ENCODE results near the gene STK26. TPM values are rescaled to one million over a fixed set of nuclear protein-coding genes. Genes with fewer than 3 reads are reported as not detected.

STK26 gene
- polyA plus RNA-seq, 3 donors = 11.7 to 25.1 (median 22.2) TPM

GRCh38 chrX:131988236-131988635 is 34.9 kb upstream of the STK26 start:
- Histone ChIP-seq H3K36me3 (replicated peaks in 1 of 2; ENCODE audit: control insufficient read depth in 1 of 2, insufficient read depth in 2 of 2, low read length in 2 of 2) (no peaks in the 10 kb centered on the region), H2AFZ (ENCODE audit: insufficient read depth, low read depth, low read length, poor library complexity, severe bottlenecking) (no peak overlapping the region), H3K27ac (ENCODE audit: low read depth in 1 of 2, low read length in 2 of 2) (peak overlapping the region in 1 of 2 donors; percentile 88), H3K9me3 (replicated peaks in 1 of 2; ENCODE audit: control insufficient read depth in 1 of 2, insufficient read depth in 1 of 2, low read length in 2 of 2) (no peaks in the 10 kb centered on the region), H3K79me2 (ENCODE audit: insufficient read depth, low read length) (no peaks in the 10 kb centered on the region), H3K9ac (ENCODE audit: insufficient read depth, low read length, poor library complexity, severe bottlenecking) (peak overlapping the region; percentile 64), H4K20me1 (ENCODE audit: insufficient read depth, low read length) (no peaks in the 10 kb centered on the region), H3K4me2 (replicated peaks; ENCODE audit: extremely low read depth, low read length, poor library complexity, severe bottlenecking) (no peak overlapping the region), H3K4me1 (ENCODE audit: control insufficient read depth in 1 of 2, insufficient read depth in 2 of 2, low read length in 2 of 2) (peaks cover 32 to 44% of the 10 kb centered on the region in 2 donors), H3K4me3 (replicated peaks in 1 of 3; ENCODE audit: low read depth in 2 of 3, low read length in 3 of 3) (no peak overlapping the region), H3K27me3 (ENCODE audit: control insufficient read depth in 2 of 2, insufficient read depth in 2 of 2, low read length in 2 of 2) (peaks cover 0 to 9% of the 10 kb centered on the region in 2 donors)
- intact Hi-C loops (cut with micrococcal nuclease) = no loop called here
- DNase-seq = peak in 2 of 3 donors; percentile 29 to 46
- peaks cover 0 to 2% of the 10 kb centered on the region in 2 donors for H3K36me3 Mint-ChIP-seq
- TF ChIP-seq, protein P1, sequence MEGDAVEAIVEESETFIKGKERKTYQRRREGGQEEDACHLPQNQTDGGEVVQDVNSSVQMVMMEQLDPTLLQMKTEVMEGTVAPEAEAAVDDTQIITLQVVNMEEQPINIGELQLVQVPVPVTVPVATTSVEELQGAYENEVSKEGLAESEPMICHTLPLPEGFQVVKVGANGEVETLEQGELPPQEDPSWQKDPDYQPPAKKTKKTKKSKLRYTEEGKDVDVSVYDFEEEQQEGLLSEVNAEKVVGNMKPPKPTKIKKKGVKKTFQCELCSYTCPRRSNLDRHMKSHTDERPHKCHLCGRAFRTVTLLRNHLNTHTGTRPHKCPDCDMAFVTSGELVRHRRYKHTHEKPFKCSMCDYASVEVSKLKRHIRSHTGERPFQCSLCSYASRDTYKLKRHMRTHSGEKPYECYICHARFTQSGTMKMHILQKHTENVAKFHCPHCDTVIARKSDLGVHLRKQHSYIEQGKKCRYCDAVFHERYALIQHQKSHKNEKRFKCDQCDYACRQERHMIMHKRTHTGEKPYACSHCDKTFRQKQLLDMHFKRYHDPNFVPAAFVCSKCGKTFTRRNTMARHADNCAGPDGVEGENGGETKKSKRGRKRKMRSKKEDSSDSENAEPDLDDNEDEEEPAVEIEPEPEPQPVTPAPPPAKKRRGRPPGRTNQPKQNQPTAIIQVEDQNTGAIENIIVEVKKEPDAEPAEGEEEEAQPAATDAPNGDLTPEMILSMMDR (IDR thresholded peaks at IDR 0.05) = no peak
- peaks cover 2 to 14% (median 3%) of the 10 kb centered on the region in 7 donors for H3K9me3 Mint-ChIP-seq
- H3K4me3 Mint-ChIP-seq = no peak overlapping the region
- H3K27me3 Mint-ChIP-seq (ENCODE audit: low read depth in 3 of 3) = peaks cover 0 to 43% (median 2%) of the 10 kb centered on the region in 3 donors
- peaks cover 33% of the 10 kb centered on the region for H3K4me1 Mint-ChIP-seq
- H3K27ac Mint-ChIP-seq = peak overlapping the region in 6 of 7 donors; percentile 31 to 99 (median 90)

GRCh38 chrX:132001127-132001526 is 22.0 kb upstream of the STK26 start:
- peaks cover 0 to 13% (median 1%) of the 10 kb centered on the region in 3 donors for H3K27me3 Mint-ChIP-seq (ENCODE audit: low read depth in 3 of 3)
- no peak overlapping the region for H2AFZ ChIP-seq (ENCODE audit: insufficient read depth, low read depth, low read length, poor library complexity, severe bottlenecking)
- H4K20me1 ChIP-seq (ENCODE audit: insufficient read depth, low read length) = no peaks in the 10 kb centered on the region
- no peak overlapping the region for H3K4me3 Mint-ChIP-seq
- no peak overlapping the region for H3K9ac ChIP-seq (ENCODE audit: insufficient read depth, low read length, poor library complexity, severe bottlenecking)
- no peaks in the 10 kb centered on the region for H3K9me3 Mint-ChIP-seq
- no peaks in the 10 kb centered on the region for H3K36me3 ChIP-seq (replicated peaks in 1 of 2; ENCODE audit: control insufficient read depth in 1 of 2, insufficient read depth in 2 of 2, low read length in 2 of 2)
- H3K4me2 ChIP-seq (replicated peaks; ENCODE audit: extremely low read depth, low read length, poor library complexity, severe bottlenecking) = no peak overlapping the region
- intact Hi-C loops (cut with micrococcal nuclease) = no loop called here
- no peak overlapping the region for H3K4me3 ChIP-seq (replicated peaks in 1 of 3; ENCODE audit: low read depth in 2 of 3, low read length in 3 of 3)
- peaks cover 0 to 4% of the 10 kb centered on the region in 2 donors for H3K4me1 ChIP-seq (ENCODE audit: control insufficient read depth in 1 of 2, insufficient read depth in 2 of 2, low read length in 2 of 2)
- H3K27ac Mint-ChIP-seq = no peak overlapping the region
- no peaks in the 10 kb centered on the region for H3K79me2 ChIP-seq (ENCODE audit: insufficient read depth, low read length)
- DNase-seq = no peak
- no peaks in the 10 kb centered on the region for H3K36me3 Mint-ChIP-seq
- H3K27ac ChIP-seq (ENCODE audit: low read depth in 1 of 2, low read length in 2 of 2) = no peak overlapping the region
- TF ChIP-seq, protein P1 (IDR thresholded peaks at IDR 0.05) = no peak
- H3K4me1 Mint-ChIP-seq = peaks cover 14% of the 10 kb centered on the region
- no peaks in the 10 kb centered on the region for H3K9me3 ChIP-seq (replicated peaks in 1 of 2; ENCODE audit: control insufficient read depth in 1 of 2, insufficient read depth in 1 of 2, low read length in 2 of 2)
- WGBS (ENCODE audit: insufficient coverage) = no CpG with 5 or more reads among the region's 3 CpGs
- H3K27me3 ChIP-seq (ENCODE audit: control insufficient read depth in 2 of 2, insufficient read depth in 2 of 2, low read length in 2 of 2) = peaks cover 0 to 23% of the 10 kb centered on the region in 2 donors

Data from CD14-positive monocyte (primary cell).